ENCODE measurements around the gene GPS1.

DNA sequence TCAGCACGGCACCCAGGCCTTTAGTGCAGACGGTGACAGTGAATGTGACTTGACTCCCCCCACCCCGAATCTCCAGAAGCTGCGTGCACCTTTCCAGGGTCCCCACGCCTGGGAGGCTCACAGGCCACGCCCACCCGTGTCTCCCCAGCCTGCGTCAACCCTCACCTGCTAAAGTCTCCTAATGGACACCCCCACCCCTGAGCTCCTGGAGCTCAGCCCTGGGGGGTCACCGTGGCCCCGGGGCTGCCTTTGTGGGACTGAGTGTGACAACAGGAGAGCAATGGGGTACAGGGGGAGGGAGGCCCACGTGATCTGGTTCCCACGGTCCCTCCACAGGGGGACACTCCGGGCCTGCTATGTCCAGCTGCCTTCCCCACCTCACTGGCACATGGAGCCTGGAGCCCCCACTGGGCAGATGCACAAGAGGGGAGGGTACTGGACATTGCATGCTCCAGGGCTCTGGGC is 53.8 kb downstream of the GPS1 start:
- TF ChIP-seq, protein P1, sequence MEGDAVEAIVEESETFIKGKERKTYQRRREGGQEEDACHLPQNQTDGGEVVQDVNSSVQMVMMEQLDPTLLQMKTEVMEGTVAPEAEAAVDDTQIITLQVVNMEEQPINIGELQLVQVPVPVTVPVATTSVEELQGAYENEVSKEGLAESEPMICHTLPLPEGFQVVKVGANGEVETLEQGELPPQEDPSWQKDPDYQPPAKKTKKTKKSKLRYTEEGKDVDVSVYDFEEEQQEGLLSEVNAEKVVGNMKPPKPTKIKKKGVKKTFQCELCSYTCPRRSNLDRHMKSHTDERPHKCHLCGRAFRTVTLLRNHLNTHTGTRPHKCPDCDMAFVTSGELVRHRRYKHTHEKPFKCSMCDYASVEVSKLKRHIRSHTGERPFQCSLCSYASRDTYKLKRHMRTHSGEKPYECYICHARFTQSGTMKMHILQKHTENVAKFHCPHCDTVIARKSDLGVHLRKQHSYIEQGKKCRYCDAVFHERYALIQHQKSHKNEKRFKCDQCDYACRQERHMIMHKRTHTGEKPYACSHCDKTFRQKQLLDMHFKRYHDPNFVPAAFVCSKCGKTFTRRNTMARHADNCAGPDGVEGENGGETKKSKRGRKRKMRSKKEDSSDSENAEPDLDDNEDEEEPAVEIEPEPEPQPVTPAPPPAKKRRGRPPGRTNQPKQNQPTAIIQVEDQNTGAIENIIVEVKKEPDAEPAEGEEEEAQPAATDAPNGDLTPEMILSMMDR (IDR thresholded peaks at IDR 0.05): no peak
- TF ChIP-seq POLR2A (IDR thresholded peaks at IDR 0.05): no peak

All from vagina (tissue), 2 donors.